ENCODE measurements around the gene PHRF1.
"Not testable (repeated sequence)": the region's sequence is repeated elsewhere in the genome, so short reads cannot be mapped to it uniquely, and the experiment has no call there.

Gene PHRF1

GRCh38 chr11:636511-637332 is 60.5 kb downstream of the PHRF1 start, which contains the start of gene DRD4:
DRD4 (plus strand) TSS chr11:637269; CDS start chr11:637305, 36 bp downstream.
- no peak for DNase-seq

- no peak for DNase-seq
These were observed 61.0 kb downstream of the PHRF1 start for GRCh38 chr11:637333-637592.

- DNase-seq: no peak
These were observed 61.6 kb downstream of the PHRF1 start for GRCh38 chr11:637593-638521.

GRCh38 chr11:638631-639331 is 62.5 kb downstream of the PHRF1 start:
- DNase-seq: no peak

GRCh38 chr11:639332-639955 is 63.2 kb downstream of the PHRF1 start:
- DNase-seq: no peak

GRCh38 chr11:640021-640706 is 63.9 kb downstream of the PHRF1 start:
- no peak for DNase-seq

GRCh38 chr11:641806-642370 is 65.6 kb downstream of the PHRF1 start:
- no peak for DNase-seq

- no peak for DNase-seq
These were observed 67.1 kb downstream of the PHRF1 start for GRCh38 chr11:643366-643765.

- no peak for DNase-seq
These were observed 67.8 kb downstream of the PHRF1 start for GRCh38 chr11:643849-644738.

- DNase-seq: no peak
These were observed 69.3 kb downstream of the PHRF1 start for GRCh38 chr11:645536-645935.

GRCh38 chr11:646214-646613 is 69.9 kb downstream of the PHRF1 start:
- DNase-seq: no peak

GRCh38 chr11:647672-648158 is 71.4 kb downstream of the PHRF1 start:
- DNase-seq: not testable (repeated sequence)

GRCh38 chr11:650482-650881 is 74.2 kb downstream of the PHRF1 start:
- DNase-seq: no peak

- DNase-seq: not testable (repeated sequence)
These were observed 76.9 kb downstream of the PHRF1 start for GRCh38 chr11:653136-653535.

GRCh38 chr11:653837-654236 is 77.6 kb downstream of the PHRF1 start:
- DNase-seq: no peak

GRCh38 chr11:654444-654843 is 78.2 kb downstream of the PHRF1 start:
- DNase-seq: not testable (repeated sequence)

GRCh38 chr11:655036-655726 is 78.9 kb downstream of the PHRF1 start:
- no peak for DNase-seq

GRCh38 chr11:656426-656825 is 80.2 kb downstream of the PHRF1 start:
- no peak for DNase-seq

GRCh38 chr11:656866-657265 is 80.6 kb downstream of the PHRF1 start:
- DNase-seq: no peak

GRCh38 chr11:657691-658126 is 81.4 kb downstream of the PHRF1 start:
- DNase-seq: no peak
